Caco-2 (cell line): Measurements from ENCODE around the gene SPHK2. TPM values are rescaled to one million over a fixed set of nuclear protein-coding genes. Genes with fewer than 3 reads are reported as not detected.

Experiments
- BruUV-seq: library from RNA; stranded (reverse); fragments of 400-500 nt; replicated peaks from 2 replicates; lab custom pipeline; 2021; lab: Mats Ljungman, UMichigan
- CTCF ChIA-PET: fragments of 300-600 bp; sonication (Branson Sonifier 250); formaldehyde crosslinking; loops from one replicate; lab custom pipeline; 2022; ENCODE audit warnings: antibody characterized with exemption; lab: Charles Lee
- POLR2A ChIA-PET: fragments of 300-600 bp; sonication (Branson Sonifier 250); formaldehyde crosslinking; loops from one replicate; lab custom pipeline; 2022; ENCODE audit warnings: antibody characterized with exemption; lab: Charles Lee
- DNase-seq, 2 experiments: peaks; one replicate each; pipeline versions ENCODE4 v3.0.0 to v3.0.0-alpha.2; 2020 to 2022
- H3K27me3 ChIP-seq: replicated peaks from 2 replicates; pipeline ENCODE4 v1.6.0; 2011; ENCODE audit warnings: low read length; ENCODE audit not compliant: control insufficient read depth, insufficient read depth
- H3K36me3 ChIP-seq: 2 replicates; pipeline ENCODE4 v1.5.1; 2011; ENCODE audit warnings: low read length; ENCODE audit not compliant: control insufficient read depth, insufficient read depth
- H3K4me1 ChIP-seq: fragments of 250-450 bp; sonication (Bioruptor Pico); 2 replicates; pipeline ENCODE4 v1.5.1; 2020; ENCODE audit warnings: mild to moderate bottlenecking
- H3K4me3 ChIP-seq: 2 replicates; pipeline ENCODE4 v1.5.1; 2011; ENCODE audit warnings: low read depth, mild to moderate bottlenecking, control low read depth, low read length
- H3K9me3 ChIP-seq: fragments of 250-450 bp; sonication (Bioruptor Pico); 2 replicates; pipeline ENCODE4 v1.5.1; 2020; ENCODE audit warnings: mild to moderate bottlenecking, moderate library complexity
- H3K27ac Mint-ChIP-seq: one replicate; pipeline ENCODE4 v1.8.0; 2022; ENCODE audit warnings: mixed read lengths; ENCODE audit not compliant: unreplicated experiment
- H3K27me3 Mint-ChIP-seq: one replicate; pipeline ENCODE4 v1.8.0; 2022; ENCODE audit warnings: mixed read lengths; ENCODE audit not compliant: insufficient read depth, unreplicated experiment
- H3K36me3 Mint-ChIP-seq: one replicate; pipeline ENCODE4 v1.8.0; 2022; ENCODE audit warnings: mild to moderate bottlenecking, mixed read lengths; ENCODE audit not compliant: insufficient read depth, unreplicated experiment
- H3K4me1 Mint-ChIP-seq: one replicate; pipeline ENCODE4 v1.8.0; 2022; ENCODE audit warnings: low read depth, mixed read lengths; ENCODE audit not compliant: unreplicated experiment
- H3K4me3 Mint-ChIP-seq: one replicate; pipeline ENCODE4 v1.8.0; 2022; ENCODE audit warnings: mild to moderate bottlenecking, moderate library complexity, mixed read lengths; ENCODE audit not compliant: unreplicated experiment
- H3K9me3 Mint-ChIP-seq: one replicate; pipeline ENCODE4 v1.8.0; 2022; ENCODE audit warnings: mixed read lengths; ENCODE audit not compliant: unreplicated experiment
- intact Hi-C: fragments of 100-400 bp; cut with micrococcal nuclease; formaldehyde crosslinking; loops from one replicate; pipeline ENCODE4 v1.10.0; 2022; ENCODE audit not compliant: unreplicated experiment
- total RNA-seq: library from RNA; stranded (reverse); gene quantifications from 2 replicates; pipeline ENCODE4 v1.2.3, GENCODE V29; 2022
- TF ChIP-seq, protein P1 (sequence below), 2 experiments: fragments of 200-600 bp in 1 of 2; IDR thresholded peaks; 1 replicate in 1 of 2; 2 replicates in 1 of 2; pipeline versions ENCODE4 v1.5.1 to v1.8.0; 2011 to 2022; ENCODE audit warnings: antibody characterized with exemption in 1 of 2, control low read depth in 1 of 2, inconsistent platforms in 1 of 2, low read depth in 1 of 2, low read length in 1 of 2, mild to moderate bottlenecking in 1 of 2, moderate library complexity in 1 of 2; ENCODE audit not compliant: insufficient read depth in 1 of 2, severe bottlenecking in 1 of 2, unreplicated experiment in 1 of 2

The SPHK2 gene
- total RNA-seq, 1 experiment from 2014 or later: 140 TPM

DNA sequence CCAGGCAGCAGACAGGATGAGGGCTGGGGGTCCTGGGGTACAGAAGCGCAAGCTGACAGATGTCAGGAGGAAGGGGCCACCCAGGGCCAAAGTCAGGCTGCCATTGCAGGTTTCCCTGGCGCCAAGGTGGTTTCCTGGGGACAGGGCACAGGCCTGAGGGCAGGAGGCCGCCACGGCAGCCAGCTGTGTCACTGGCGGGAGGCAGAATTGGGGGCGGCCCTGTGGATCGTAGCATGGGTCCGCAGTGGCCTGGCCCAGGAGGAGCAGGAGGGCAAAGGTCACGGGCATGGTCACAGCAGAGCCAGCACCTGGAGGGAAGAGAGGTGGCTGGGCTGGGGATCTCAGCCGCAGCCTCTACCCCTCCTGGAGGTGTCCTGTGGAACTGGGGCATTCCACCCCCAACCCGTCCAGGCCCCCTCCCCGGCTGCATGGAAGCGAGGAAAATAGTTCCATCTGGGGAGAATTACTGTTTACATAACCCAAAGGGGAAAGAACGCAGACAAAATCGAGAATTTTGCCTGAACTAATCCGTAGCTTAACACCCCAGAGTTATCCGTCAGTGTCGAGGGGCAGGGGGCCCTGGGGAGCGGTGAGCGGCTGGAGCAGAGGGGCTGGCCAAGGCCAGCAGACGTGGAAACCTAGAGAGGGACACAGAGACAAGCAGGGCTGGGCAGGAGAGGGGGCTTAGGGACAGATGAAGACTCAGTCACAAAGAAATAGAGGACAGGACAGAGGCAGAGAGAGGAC, 51.6 kb downstream of the SPHK2 start:
- no peaks in the 10 kb centered on the region for H3K36me3 ChIP-seq
- Mint-ChIP-seq H3K27ac (peak overlapping the region; percentile 33), H3K9me3 (peaks cover 11% of the 10 kb centered on the region), H3K27me3 (no peaks in the 10 kb centered on the region), H3K36me3 (no peaks in the 10 kb centered on the region), H3K4me1 (peaks cover 9% of the 10 kb centered on the region), H3K4me3 (no peak overlapping the region)
- intact Hi-C loops: no loop called here
- H3K9me3 ChIP-seq: no peaks in the 10 kb centered on the region
- ChIA-PET CTCF (no interaction called here), POLR2A (no interaction called here)
- TF ChIP-seq, protein P1, sequence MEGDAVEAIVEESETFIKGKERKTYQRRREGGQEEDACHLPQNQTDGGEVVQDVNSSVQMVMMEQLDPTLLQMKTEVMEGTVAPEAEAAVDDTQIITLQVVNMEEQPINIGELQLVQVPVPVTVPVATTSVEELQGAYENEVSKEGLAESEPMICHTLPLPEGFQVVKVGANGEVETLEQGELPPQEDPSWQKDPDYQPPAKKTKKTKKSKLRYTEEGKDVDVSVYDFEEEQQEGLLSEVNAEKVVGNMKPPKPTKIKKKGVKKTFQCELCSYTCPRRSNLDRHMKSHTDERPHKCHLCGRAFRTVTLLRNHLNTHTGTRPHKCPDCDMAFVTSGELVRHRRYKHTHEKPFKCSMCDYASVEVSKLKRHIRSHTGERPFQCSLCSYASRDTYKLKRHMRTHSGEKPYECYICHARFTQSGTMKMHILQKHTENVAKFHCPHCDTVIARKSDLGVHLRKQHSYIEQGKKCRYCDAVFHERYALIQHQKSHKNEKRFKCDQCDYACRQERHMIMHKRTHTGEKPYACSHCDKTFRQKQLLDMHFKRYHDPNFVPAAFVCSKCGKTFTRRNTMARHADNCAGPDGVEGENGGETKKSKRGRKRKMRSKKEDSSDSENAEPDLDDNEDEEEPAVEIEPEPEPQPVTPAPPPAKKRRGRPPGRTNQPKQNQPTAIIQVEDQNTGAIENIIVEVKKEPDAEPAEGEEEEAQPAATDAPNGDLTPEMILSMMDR (IDR thresholded peaks at IDR 0.05; ENCODE audit: insufficient read depth in 1 of 2, low read depth in 1 of 2, low read length in 1 of 2, severe bottlenecking in 1 of 2, unreplicated experiment in 1 of 2): no peak
- BruUV-seq: no TSS peak
- H3K4me3 ChIP-seq: no peak overlapping the region
- no peak for DNase-seq
- no peaks in the 10 kb centered on the region for H3K27me3 ChIP-seq
- H3K4me1 ChIP-seq: peaks cover 11% of the 10 kb centered on the region

GRCh38 chr19:48671446-48671995, 52.2 kb downstream of the SPHK2 start:
- Histone ChIP-seq H3K4me1 (peaks cover 6% of the 10 kb centered on the region), H3K27me3 (no peaks in the 10 kb centered on the region), H3K36me3 (no peaks in the 10 kb centered on the region), H3K4me3 (no peak overlapping the region), H3K9me3 (no peaks in the 10 kb centered on the region)
- CTCF ChIA-PET: no interaction called here
- Mint-ChIP-seq H3K27ac (peak overlapping the region; percentile 33), H3K4me1 (peaks cover 5% of the 10 kb centered on the region), H3K36me3 (no peaks in the 10 kb centered on the region), H3K4me3 (no peak overlapping the region), H3K27me3 (no peaks in the 10 kb centered on the region), H3K9me3 (peaks cover 11% of the 10 kb centered on the region)
- BruUV-seq: no TSS peak
- DNase-seq: no peak
- intact Hi-C loops: no loop called here
- TF ChIP-seq, protein P1 (IDR thresholded peaks at IDR 0.05; ENCODE audit: insufficient read depth in 1 of 2, low read depth in 1 of 2, low read length in 1 of 2, severe bottlenecking in 1 of 2, unreplicated experiment in 1 of 2): no peak
- POLR2A ChIA-PET: no interaction called here

DNA sequence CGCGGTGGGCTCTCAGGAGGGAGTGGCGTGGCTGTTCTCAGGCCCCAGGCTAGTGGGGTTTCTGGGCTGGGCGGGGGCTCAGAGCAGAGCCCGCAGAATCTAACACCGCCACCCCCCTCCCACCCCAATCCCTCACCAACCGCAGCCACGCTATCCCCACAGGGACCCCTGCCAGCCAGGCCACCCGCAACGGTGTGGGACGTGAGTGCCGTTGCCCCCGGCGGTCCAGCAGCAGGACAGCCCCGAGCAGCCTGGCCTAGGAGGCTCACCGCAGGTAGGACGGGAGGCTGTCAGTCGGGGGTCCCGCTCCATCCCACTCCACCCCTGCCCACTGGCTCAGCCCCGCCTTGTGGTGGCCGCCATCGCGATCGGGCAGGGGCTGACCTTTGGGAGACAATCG, 53.7 kb downstream of the SPHK2 start, which contains the start of gene NTN5:
Gene NTN5, minus strand, starts transcription at position 24 of the 400 bp plus-strand sequence. CDS start 2,031 bp downstream, outside the sequence.
- peaks cover 6% of the 10 kb centered on the region for H3K4me1 ChIP-seq
- Mint-ChIP-seq H3K4me1 (peaks cover 13% of the 10 kb centered on the region), H3K27ac (no peak within 1 kb of the TSS), H3K36me3 (no peaks in the 10 kb centered on the region), H3K9me3 (peaks cover 11% of the 10 kb centered on the region), H3K4me3 (no peak within 1 kb of the TSS), H3K27me3 (no peaks in the 10 kb centered on the region)
- intact Hi-C loops: no loop called here
- ChIA-PET CTCF (no interaction called here), POLR2A (no interaction called here)
- H3K36me3 ChIP-seq: no peaks in the 10 kb centered on the region
- no peak for DNase-seq
- no peaks in the 10 kb centered on the region for H3K9me3 ChIP-seq
- TF ChIP-seq, protein P1 (IDR thresholded peaks at IDR 0.05; ENCODE audit: insufficient read depth in 1 of 2, low read depth in 1 of 2, low read length in 1 of 2, severe bottlenecking in 1 of 2, unreplicated experiment in 1 of 2): no peak
- BruUV-seq: no TSS peak
- H3K4me3 ChIP-seq: no peak within 1 kb of the TSS
- H3K27me3 ChIP-seq: no peaks in the 10 kb centered on the region
